Esophagus muscularis mucosa (tissue), 4 donors: Measurements from ENCODE around the gene MCF2L. TPM values are rescaled to one million over a fixed set of nuclear protein-coding genes. Genes with fewer than 3 reads are reported as not detected.

ENCODE experiments used
- DNase-seq: peaks from one replicate; pipeline ENCODE4 v3.0.0-alpha.2; 2017; ENCODE audit errors: extremely low spot score
- H3K27ac ChIP-seq, 4 donors: fragments of 200-600 bp; sonication (generic); replicated peaks in 1 of 4; 1 replicate in 3 of 4; 2 replicates in 1 of 4; pipeline ENCODE4 v1.5.1; 2016 to 2019; ENCODE audit warnings: mild to moderate bottlenecking in 1 of 4
- H3K27me3 ChIP-seq, 4 donors: fragments of 200-600 bp; sonication (generic); one replicate each; pipeline versions ENCODE4 v1.5.1 to v1.6.0; 2016 to 2019
- H3K36me3 ChIP-seq, 4 donors: fragments of 200-600 bp; sonication (generic); one replicate each; pipeline ENCODE4 v1.5.1; 2016 to 2019
- H3K4me1 ChIP-seq, 4 donors: fragments of 200-600 bp; sonication (generic); one replicate each; pipeline ENCODE4 v1.5.1; 2016 to 2019
- H3K4me3 ChIP-seq, 4 donors: fragments of 200-600 bp; sonication (generic); 1 replicate in 2 of 4; 2 replicates in 2 of 4; pipeline ENCODE4 v1.5.1; 2016 to 2019; ENCODE audit warnings: mild to moderate bottlenecking in 4 of 4, moderate library complexity in 1 of 4
- H3K9me3 ChIP-seq, 4 donors: fragments of 200-600 bp; sonication (generic); 1 replicate in 3 of 4; 2 replicates in 1 of 4; pipeline ENCODE4 v1.5.1; 2016 to 2019
- EP300 ChIP-seq: sonication (generic); formaldehyde crosslinking; IDR thresholded peaks from one replicate; pipeline ENCODE4 v1.6.1; 2017; ENCODE audit warnings: antibody characterized with exemption
- POLR2A ChIP-seq: fragments of 450-650 bp; IDR thresholded peaks from one replicate; pipeline ENCODE4 v1.6.1; 2017; ENCODE audit warnings: antibody characterized with exemption, moderate library complexity, mild to moderate bottlenecking, low read depth
- POLR2AphosphoS5 ChIP-seq, 2 donors: sonication (generic); formaldehyde crosslinking; IDR thresholded peaks; one replicate each; pipeline ENCODE4 v1.6.1; 2017; ENCODE audit warnings: antibody characterized with exemption in 2 of 2
- WGBS: methylation state at CpG from one replicate; pipeline ENCODE4 v1.1.5; 2018; 5-methylcytosine and 5-hydroxymethylcytosine counted together
- intact Hi-C: fragments of 100-400 bp; cut with DNase I; formaldehyde crosslinking; loops from one replicate; pipeline ENCODE4 v1.15.1; 2023
- total RNA-seq, 4 donors: library from RNA; depleted of rRNA; stranded (reverse); fragments of >200 nt; gene quantifications; one replicate each; pipeline versions ENCODE4 v1.1.0 to v1.2.1, GENCODE V29; 2016
- TF ChIP-seq, protein P1 (sequence below), 3 experiments: fragments of 200-600 bp in 2 of 3; fragments of 450-650 bp in 1 of 3; sonication (generic) in 2 of 3; IDR thresholded peaks; one replicate each; pipeline ENCODE4 v1.5.1; 2017 to 2019; ENCODE audit warnings: antibody characterized with exemption in 3 of 3, mild to moderate bottlenecking in 2 of 3, moderate library complexity in 1 of 3

MCF2L gene
- total RNA-seq, 4 donors from 2014 or later = 14.5 to 38.6 (median 26.7) TPM

DNA sequence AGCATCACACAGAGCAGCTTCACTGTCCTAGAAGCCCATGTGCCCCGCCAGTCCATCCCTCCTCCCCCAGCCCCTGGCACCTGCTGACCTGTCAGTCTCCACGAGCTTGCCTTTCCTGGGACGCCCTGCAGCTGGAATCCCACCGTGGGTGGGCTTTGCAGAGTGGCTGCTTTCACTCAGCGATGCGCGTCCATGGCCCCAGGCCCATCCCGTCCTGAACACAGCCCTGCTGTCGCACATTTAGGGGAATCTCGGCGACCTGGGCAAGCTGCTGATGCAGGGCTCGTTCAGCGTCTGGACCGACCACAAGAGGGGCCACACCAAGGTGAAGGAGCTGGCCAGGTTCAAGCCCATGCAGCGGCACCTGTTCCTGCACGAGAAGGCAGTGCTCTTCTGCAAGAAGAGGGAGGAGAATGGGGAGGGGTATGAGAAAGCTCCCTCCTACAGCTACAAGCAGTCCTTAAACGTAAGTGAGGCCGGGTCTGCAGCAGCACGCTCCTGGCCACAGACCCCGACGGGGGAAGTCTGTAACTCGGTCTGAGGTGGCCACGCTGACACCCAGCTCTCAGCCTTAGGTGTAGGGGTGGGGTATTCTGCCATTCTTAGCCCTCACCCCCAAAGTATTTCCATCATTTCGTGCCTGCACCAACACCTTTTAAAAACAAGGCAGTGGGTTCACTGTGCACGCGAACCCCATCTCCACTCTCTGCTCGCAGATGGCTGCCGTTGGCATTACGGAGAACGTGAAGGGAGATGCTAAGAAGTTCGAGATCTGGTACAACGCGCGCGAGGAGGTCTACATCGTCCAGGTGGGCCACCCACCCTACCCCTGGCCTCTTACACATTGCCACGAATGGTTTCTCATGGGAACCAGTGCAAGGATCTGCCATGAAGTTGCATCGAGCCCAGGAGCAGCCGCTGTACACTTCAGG, 118.2 kb downstream of the MCF2L start:
- Histone ChIP-seq H3K4me1 (peaks cover 0 to 11% (median 5%) of the 10 kb centered on the region in 4 donors), H3K36me3 (peaks cover 0 to 93% (median 21%) of the 10 kb centered on the region in 4 donors), H3K9me3 (no peaks in the 10 kb centered on the region), H3K4me3 (no peak overlapping the region), H3K27ac (no peak overlapping the region), H3K27me3 (peaks cover 0 to 31% (median 0%) of the 10 kb centered on the region in 4 donors)
- WGBS = 86% methylated on average over 39 of the region's 39 CpGs
- DNase-seq = no peak
- TF ChIP-seq POLR2AphosphoS5 (IDR thresholded peaks at IDR 0.05) (no peak), EP300 (no peak), POLR2A (no peak)
- TF ChIP-seq, protein P1, sequence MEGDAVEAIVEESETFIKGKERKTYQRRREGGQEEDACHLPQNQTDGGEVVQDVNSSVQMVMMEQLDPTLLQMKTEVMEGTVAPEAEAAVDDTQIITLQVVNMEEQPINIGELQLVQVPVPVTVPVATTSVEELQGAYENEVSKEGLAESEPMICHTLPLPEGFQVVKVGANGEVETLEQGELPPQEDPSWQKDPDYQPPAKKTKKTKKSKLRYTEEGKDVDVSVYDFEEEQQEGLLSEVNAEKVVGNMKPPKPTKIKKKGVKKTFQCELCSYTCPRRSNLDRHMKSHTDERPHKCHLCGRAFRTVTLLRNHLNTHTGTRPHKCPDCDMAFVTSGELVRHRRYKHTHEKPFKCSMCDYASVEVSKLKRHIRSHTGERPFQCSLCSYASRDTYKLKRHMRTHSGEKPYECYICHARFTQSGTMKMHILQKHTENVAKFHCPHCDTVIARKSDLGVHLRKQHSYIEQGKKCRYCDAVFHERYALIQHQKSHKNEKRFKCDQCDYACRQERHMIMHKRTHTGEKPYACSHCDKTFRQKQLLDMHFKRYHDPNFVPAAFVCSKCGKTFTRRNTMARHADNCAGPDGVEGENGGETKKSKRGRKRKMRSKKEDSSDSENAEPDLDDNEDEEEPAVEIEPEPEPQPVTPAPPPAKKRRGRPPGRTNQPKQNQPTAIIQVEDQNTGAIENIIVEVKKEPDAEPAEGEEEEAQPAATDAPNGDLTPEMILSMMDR (IDR thresholded peaks at IDR 0.05) = no peak
- intact Hi-C loops = no loop called here

DNA sequence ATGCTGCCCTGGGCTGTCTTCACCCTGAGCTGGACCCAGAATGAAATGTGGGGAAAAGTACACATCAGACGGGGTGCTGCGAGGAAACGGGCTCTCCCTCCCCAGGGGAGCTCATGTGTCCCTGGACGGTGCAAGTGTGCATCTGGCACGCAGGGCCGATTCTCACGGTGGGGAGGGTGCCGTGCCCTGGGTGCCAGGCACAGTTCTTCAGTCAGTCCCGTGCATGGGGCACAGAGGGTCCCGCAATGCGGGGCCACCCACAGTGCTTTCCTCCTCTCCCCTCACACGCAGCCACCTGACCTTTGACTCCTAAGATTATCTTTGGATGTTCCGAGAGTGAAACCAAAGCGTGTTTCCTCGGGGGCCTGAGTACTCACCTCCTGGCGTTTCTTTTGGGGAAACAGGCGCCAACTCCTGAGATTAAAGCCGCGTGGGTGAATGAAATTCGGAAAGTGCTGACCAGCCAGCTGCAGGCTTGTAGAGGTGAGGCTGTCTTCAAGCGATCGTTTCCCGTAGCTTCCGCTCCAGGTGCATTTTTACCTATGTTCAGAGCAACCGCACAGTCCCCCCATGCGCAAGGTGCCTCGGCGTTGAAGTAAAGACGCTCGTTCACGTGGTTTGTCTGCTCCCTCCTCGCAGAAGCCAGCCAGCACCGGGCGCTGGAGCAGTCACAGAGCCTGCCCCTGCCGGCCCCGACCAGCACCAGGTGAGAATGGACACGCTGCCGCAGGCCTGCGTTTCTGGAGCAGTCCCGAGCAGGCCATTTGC, 119.1 kb downstream of the MCF2L start:
- Histone ChIP-seq H3K4me1 (peaks cover 0 to 11% (median 4%) of the 10 kb centered on the region in 4 donors), H3K27me3 (peaks cover 0 to 31% (median 0%) of the 10 kb centered on the region in 4 donors), H3K36me3 (peaks cover 0 to 87% (median 21%) of the 10 kb centered on the region in 4 donors), H3K4me3 (no peak overlapping the region), H3K27ac (no peak overlapping the region), H3K9me3 (no peaks in the 10 kb centered on the region)
- intact Hi-C loops = no loop called here
- WGBS = 93% methylated on average over 31 of the region's 40 CpGs
- no peak for DNase-seq
- no peak for TF ChIP-seq POLR2A
- TF ChIP-seq, protein P1 (IDR thresholded peaks at IDR 0.05) = no peak

DNA sequence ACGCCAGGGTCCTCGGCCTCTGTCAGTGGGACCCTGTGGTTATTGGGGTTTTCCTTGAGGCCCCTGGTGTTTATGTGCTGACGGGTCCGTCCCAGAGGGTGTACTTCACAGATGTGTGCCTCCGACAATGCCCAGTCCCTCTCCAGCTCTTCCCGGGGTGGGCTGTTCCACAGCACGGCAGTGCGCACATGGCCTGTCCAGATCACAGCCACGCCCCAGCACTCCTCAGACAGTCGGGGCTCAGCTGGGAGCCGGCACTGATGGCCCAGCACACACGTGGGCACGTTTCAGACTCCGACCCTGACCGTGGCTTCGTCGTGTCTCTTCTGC, 119.6 kb downstream of the MCF2L start:
- Histone ChIP-seq H3K9me3 (no peaks in the 10 kb centered on the region), H3K36me3 (peaks cover 0 to 84% (median 21%) of the 10 kb centered on the region in 4 donors), H3K27me3 (peaks cover 0 to 33% (median 0%) of the 10 kb centered on the region in 4 donors), H3K4me3 (no peak overlapping the region), H3K4me1 (peaks cover 0 to 7% (median 1%) of the 10 kb centered on the region in 4 donors), H3K27ac (no peak overlapping the region)
- WGBS = 79% methylated on average over 9 of the region's 17 CpGs
- intact Hi-C loops = no loop called here
- no peak for TF ChIP-seq POLR2AphosphoS5 (IDR thresholded peaks at IDR 0.05)
- no peak for TF ChIP-seq EP300
- TF ChIP-seq, protein P1 (IDR thresholded peaks at IDR 0.05) = no peak
- TF ChIP-seq POLR2A = no peak
- no peak for DNase-seq

DNA sequence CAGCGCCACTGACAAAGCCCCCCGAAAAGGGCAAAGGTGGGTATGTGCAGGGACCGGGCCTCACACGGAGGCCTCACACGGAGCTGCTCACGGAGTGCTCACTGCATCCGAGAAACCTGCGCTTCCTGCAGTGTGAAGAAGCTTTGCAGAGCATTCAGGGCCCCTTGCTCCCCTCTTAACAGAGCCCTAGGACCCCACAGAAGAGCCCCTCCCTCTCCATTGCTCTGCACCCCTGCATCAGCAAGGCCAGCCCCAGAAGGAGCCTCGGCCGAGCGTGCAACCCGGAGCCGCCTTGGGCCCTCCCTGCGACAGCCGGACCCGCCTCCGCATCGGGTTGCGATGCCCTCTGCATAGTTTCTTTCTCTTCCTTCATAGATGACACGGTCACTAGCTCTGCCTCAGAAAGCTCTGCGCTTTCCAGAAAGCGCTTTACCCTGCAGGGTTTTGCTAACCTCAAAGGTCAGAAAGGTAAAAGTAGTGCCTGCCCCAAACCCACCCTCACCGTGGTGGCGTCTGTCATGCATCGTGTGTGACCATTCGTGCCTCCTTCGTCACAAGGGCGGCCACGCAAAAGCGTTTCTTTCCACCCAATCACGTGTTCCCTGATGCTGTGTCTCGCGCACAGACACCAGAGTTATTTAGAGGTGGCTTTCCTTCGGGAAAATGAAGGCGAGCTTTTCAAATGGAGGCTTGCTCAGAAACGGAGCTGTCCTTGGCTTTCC, 120.8 kb downstream of the MCF2L start:
- H3K36me3 ChIP-seq = peaks cover 0 to 85% (median 21%) of the 10 kb centered on the region in 4 donors
- intact Hi-C loops = no loop called here
- H3K4me1 ChIP-seq = no peaks in the 10 kb centered on the region
- H3K4me3 ChIP-seq = no peak overlapping the region
- WGBS = 84% methylated on average over 32 of the region's 36 CpGs
- H3K27me3 ChIP-seq = peaks cover 0 to 45% (median 0%) of the 10 kb centered on the region in 4 donors
- H3K27ac ChIP-seq = no peak overlapping the region
- no peaks in the 10 kb centered on the region for H3K9me3 ChIP-seq
- TF ChIP-seq POLR2AphosphoS5 (IDR thresholded peaks at IDR 0.05) (no peak), EP300 (no peak), POLR2A (no peak)
- TF ChIP-seq, protein P1 (IDR thresholded peaks at IDR 0.05) = no peak
- no peak for DNase-seq
